Ovary (tissue), 3 donors: ENCODE results near the gene MAL.

Experiments used
- EP300 ChIP-seq: sonication (generic); formaldehyde crosslinking; IDR thresholded peaks from one replicate; pipeline ENCODE4 v1.6.1; 2017; ENCODE audit warnings: antibody characterized with exemption
- TF ChIP-seq, protein P1 (sequence below), 3 donors: fragments of 450-650 bp in 2 of 3; fragments of 200-600 bp in 1 of 3; IDR thresholded peaks; one replicate each; pipeline versions ENCODE4 v1.5.1 to v1.8.0; 2016 to 2022; ENCODE audit warnings: antibody characterized with exemption in 3 of 3, mild to moderate bottlenecking in 1 of 3
- donor health status: DM: no; HTN: no; CAD: no.

DNA sequence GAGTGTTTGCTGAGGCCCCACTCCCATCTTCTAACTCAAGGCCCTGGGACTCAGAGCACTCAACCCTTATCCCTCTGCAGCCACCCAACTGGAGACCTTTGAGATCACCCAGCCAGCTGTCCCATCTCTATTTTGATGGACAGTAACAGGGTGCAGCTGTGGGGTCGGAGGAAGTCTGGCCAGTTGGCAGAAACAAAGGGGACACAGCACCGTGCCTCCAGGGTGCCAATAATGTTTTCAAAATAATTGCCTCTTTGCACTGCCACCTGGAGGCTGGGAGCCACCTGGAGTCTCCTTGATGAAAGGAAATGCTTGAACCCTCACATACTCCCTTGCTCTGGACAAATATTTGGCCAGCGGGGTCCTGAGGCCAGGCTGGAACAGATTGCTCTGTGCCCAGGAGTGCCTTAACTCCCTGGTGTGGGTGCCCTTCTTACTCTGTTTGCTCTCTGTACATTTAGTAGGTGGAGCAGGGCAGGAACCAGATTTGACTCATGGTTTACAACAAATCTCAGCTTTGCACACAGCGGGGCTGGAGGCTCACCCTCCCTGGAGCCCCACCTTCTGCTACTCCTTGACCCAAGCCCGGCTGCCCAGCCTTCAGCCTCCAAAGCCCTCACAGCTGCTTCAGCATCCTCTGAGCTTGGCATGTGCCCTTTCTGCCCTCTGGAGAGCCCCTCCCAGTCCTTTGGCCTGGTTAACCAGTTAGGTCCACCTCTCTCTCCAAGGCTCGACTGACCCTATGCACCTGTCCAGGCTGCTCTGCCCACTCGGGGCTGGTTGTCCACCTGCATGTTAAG is 17.2 kb downstream of the MAL start:
- TF ChIP-seq, protein P1, sequence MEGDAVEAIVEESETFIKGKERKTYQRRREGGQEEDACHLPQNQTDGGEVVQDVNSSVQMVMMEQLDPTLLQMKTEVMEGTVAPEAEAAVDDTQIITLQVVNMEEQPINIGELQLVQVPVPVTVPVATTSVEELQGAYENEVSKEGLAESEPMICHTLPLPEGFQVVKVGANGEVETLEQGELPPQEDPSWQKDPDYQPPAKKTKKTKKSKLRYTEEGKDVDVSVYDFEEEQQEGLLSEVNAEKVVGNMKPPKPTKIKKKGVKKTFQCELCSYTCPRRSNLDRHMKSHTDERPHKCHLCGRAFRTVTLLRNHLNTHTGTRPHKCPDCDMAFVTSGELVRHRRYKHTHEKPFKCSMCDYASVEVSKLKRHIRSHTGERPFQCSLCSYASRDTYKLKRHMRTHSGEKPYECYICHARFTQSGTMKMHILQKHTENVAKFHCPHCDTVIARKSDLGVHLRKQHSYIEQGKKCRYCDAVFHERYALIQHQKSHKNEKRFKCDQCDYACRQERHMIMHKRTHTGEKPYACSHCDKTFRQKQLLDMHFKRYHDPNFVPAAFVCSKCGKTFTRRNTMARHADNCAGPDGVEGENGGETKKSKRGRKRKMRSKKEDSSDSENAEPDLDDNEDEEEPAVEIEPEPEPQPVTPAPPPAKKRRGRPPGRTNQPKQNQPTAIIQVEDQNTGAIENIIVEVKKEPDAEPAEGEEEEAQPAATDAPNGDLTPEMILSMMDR (IDR thresholded peaks at IDR 0.05): no peak
- no peak for TF ChIP-seq EP300
